ENCODE data around the gene UBE2E2.

DNA sequence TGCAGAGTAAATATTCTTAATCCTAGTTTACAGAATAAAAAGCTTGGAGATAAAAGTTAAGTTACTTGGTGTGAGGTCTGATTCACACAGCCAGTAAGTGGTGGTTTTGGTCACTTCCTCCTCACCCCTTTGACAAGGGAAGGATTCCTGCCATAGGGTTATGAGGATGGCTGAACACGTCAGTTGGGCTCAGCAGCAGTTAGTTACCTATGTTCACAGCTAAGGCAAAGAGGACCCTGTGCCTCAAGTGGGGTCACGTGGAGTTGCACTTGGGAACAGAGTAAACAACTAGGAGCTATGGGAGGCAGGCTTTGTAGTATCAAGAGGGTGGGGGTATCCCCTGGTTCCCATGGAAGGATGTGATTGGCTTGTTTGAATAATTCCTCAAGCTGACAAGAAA is 232.2 kb downstream of the UBE2E2 start:
- TF ChIP-seq POLR2A (IDR thresholded peaks at IDR 0.05; ENCODE audit: low read depth, low read length) (no peak), POLR2AphosphoS5 (IDR thresholded peaks at IDR 0.05; ENCODE audit: low read depth, low read length) (no peak), TAF1 (IDR thresholded peaks at IDR 0.05; ENCODE audit: borderline replicate concordance, low read depth, low read length) (no peak)
